HUES6 (cell line): ENCODE measurements around the gene RCC2.

ENCODE experiments used
- H3K27ac ChIP-seq: 2 replicates; pipeline ENCODE4 v1.7.0; 2013; ENCODE audit warnings: low read depth, mild to moderate bottlenecking, low read length, inconsistent platforms
- H3K27me3 ChIP-seq: 2 replicates; pipeline ENCODE4 v1.6.1; 2013; ENCODE audit warnings: low read length; ENCODE audit not compliant: control insufficient read depth, insufficient read depth
- H3K36me3 ChIP-seq: 2 replicates; pipeline ENCODE4 v1.6.1; 2013; ENCODE audit warnings: low read length; ENCODE audit not compliant: control insufficient read depth, insufficient read depth
- H3K4me1 ChIP-seq: 2 replicates; pipeline ENCODE4 v1.6.1; 2013; ENCODE audit warnings: low read length; ENCODE audit not compliant: control insufficient read depth, insufficient read depth
- H3K4me3 ChIP-seq: 2 replicates; pipeline ENCODE4 v1.5.1; 2013; ENCODE audit warnings: low read depth, low read length
- H3K9ac ChIP-seq: one replicate; pipeline ENCODE4 v1.6.1; 2013; ENCODE audit warnings: mild to moderate bottlenecking, low read length
- H3K9me3 ChIP-seq: 2 replicates; pipeline ENCODE4 v1.6.1; 2013; ENCODE audit warnings: low read depth, low read length; ENCODE audit not compliant: control insufficient read depth, insufficient read depth

Gene RCC2

GRCh38 chr1:17434016-17434415 lies 5.5 kb downstream of the RCC2 start:
- no peaks in the 10 kb centered on the region for H3K9me3 ChIP-seq
- peak overlapping the region; percentile 62 for H3K27ac ChIP-seq
- H3K36me3 ChIP-seq: peaks cover 68% of the 10 kb centered on the region
- H3K9ac ChIP-seq: peak overlapping the region; percentile 47
- peak overlapping the region; percentile 34 for H3K4me3 ChIP-seq
- H3K27me3 ChIP-seq: no peaks in the 10 kb centered on the region
- peaks cover 61% of the 10 kb centered on the region for H3K4me1 ChIP-seq

- Histone ChIP-seq H3K27ac (peak overlapping the region; percentile 62), H3K9ac (peak overlapping the region; percentile 47), H3K9me3 (no peaks in the 10 kb centered on the region), H3K4me1 (peaks cover 68% of the 10 kb centered on the region), H3K27me3 (no peaks in the 10 kb centered on the region), H3K4me3 (no peak overlapping the region), H3K36me3 (peaks cover 75% of the 10 kb centered on the region)
Measured at GRCh38 chr1:17433261-17433660, 6.2 kb downstream of the RCC2 start.

- H3K27me3 ChIP-seq: no peaks in the 10 kb centered on the region
- H3K4me1 ChIP-seq: peaks cover 76% of the 10 kb centered on the region
- 0 out of 2 replicates have a peak overlapping the region, but pooled peaks have one; percentile 2 for H3K27ac ChIP-seq
- peaks cover 84% of the 10 kb centered on the region for H3K36me3 ChIP-seq
- no peaks in the 10 kb centered on the region for H3K9me3 ChIP-seq
- no peak overlapping the region for H3K4me3 ChIP-seq
- H3K9ac ChIP-seq: no peak overlapping the region
Measured at GRCh38 chr1:17432412-17432811, 7.1 kb downstream of the RCC2 start.

GRCh38 chr1:17429183-17429582 lies 10.3 kb downstream of the RCC2 start:
- no peaks in the 10 kb centered on the region for H3K27me3 ChIP-seq
- H3K9ac ChIP-seq: no peak overlapping the region
- no peaks in the 10 kb centered on the region for H3K9me3 ChIP-seq
- H3K36me3 ChIP-seq: peaks cover 87% of the 10 kb centered on the region
- no peak overlapping the region for H3K4me3 ChIP-seq
- no peak overlapping the region for H3K27ac ChIP-seq
- peaks cover 50% of the 10 kb centered on the region for H3K4me1 ChIP-seq

DNA sequence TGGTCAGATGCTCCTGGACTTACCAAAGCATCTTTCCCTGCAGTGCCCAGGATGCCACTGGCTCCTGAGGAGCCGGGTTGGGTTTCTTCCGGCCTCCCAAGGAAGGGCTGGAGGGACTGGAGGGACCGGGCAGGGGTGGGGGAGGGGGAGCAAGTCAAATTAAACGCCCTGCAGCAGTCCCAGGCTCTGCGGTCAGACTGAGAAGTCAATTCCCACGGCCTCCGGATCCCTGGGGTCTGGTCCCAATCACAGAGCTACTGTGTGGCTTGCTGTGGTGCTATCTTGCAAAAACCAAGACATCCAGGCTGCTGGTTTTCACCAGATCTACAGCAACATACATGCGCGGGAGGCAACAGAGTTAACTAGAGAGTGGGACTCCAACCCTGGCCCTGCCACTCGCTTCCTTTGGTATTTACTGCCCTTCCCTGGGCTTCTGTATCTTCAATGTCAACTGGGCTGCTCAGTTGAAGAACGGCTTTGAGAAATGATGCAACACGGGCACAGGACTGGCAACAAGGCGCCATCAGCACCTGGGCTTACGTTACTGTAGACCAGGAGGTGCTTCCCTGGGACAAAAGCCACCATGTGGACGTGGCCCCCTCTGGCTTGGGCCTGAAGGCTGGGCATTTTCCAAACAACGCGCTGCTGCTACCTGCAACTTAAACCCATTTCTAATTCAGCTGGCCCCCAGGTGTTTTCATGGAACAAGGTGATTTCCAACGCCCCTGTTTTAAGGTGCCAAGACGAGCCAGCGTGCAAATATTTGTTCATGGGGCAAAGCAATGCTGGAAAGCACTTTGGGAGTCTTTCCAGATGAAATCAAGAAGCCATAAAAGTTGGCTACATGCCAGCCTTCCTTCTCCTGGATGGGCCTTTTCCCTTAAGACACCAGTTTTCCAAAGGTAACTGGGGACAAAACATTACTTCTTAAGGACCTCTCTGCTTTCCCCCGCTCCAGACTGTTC lies 11.5 kb downstream of the RCC2 start:
- Histone ChIP-seq H3K4me1 (peaks cover 40% of the 10 kb centered on the region), H3K27ac (peak overlapping the region; percentile 5; the same call in 1 of the 2 replicates), H3K9ac (no peak overlapping the region), H3K27me3 (no peaks in the 10 kb centered on the region), H3K9me3 (no peaks in the 10 kb centered on the region), H3K4me3 (no peak overlapping the region), H3K36me3 (peaks cover 87% of the 10 kb centered on the region)

- H3K9ac ChIP-seq: no peak overlapping the region
- no peak overlapping the region for H3K27ac ChIP-seq
- no peaks in the 10 kb centered on the region for H3K27me3 ChIP-seq
- H3K4me1 ChIP-seq: peaks cover 27% of the 10 kb centered on the region
- H3K9me3 ChIP-seq: no peaks in the 10 kb centered on the region
- no peak overlapping the region for H3K4me3 ChIP-seq
- H3K36me3 ChIP-seq: peaks cover 91% of the 10 kb centered on the region
Measured at GRCh38 chr1:17425806-17426600, 13.5 kb downstream of the RCC2 start.

DNA sequence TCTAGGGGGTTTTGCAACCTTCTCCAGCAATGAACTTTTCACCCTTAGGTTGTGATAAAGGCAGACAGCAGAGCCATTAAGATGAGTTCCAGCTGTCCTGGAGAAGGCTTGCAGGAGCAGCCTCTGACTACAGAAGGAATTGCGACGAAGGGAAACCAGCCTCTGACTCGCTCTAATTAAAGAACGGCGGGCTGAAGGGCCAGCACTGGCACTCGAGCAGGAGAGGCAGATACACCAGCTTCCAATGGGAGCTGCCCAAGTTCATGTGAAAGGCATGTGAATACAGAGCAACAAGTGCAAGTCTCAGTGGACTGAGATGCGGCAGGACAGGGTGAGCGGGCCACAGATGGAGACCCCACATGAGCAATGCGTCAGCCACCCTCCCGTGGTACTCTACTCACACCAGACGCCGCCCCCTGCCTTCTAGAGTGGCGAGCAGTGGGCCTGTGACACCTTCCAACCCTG lies 15.7 kb downstream of the RCC2 start:
- H3K4me1 ChIP-seq: peaks cover 13% of the 10 kb centered on the region; the same call in 1 of the 2 replicates
- peaks cover 97% of the 10 kb centered on the region for H3K36me3 ChIP-seq
- no peaks in the 10 kb centered on the region for H3K27me3 ChIP-seq
- no peaks in the 10 kb centered on the region for H3K9me3 ChIP-seq
- no peak overlapping the region for H3K9ac ChIP-seq
- H3K4me3 ChIP-seq: no peak overlapping the region
- no peak overlapping the region for H3K27ac ChIP-seq

- Histone ChIP-seq H3K4me1 (peaks cover 1% of the 10 kb centered on the region; the same call in 1 of the 2 replicates), H3K9me3 (no peaks in the 10 kb centered on the region), H3K27me3 (no peaks in the 10 kb centered on the region), H3K36me3 (peaks cover 97% of the 10 kb centered on the region), H3K4me3 (no peak overlapping the region), H3K27ac (no peak overlapping the region), H3K9ac (no peak overlapping the region)
Measured at GRCh38 chr1:17422461-17422860, 17.0 kb downstream of the RCC2 start.

DNA sequence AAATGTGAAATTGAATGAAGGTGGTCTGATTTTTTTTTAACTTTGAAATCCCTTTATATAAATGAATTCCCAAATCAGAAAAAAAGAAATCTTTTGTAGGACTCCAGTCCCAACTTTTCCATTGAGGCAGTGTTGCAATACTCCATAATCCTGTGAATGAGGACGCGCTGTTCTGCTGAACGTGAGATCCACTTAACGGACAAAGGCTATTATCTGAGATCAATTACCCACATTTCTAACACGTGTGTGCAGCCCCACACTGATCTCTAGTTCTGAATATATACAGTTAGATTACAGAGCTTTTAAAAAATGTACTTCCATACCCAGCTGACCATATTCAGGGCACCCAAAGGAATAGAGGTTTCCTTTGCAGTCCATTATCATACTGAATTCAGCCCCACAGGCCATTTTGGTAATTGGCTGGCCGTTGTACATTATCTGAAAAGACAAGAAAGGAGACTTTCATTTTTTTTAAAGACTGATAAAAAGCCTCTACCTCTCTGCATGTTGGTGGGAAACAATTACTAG lies 19.0 kb downstream of the RCC2 start:
- no peak overlapping the region for H3K9ac ChIP-seq
- no peak overlapping the region for H3K27ac ChIP-seq
- peaks cover 96% of the 10 kb centered on the region for H3K36me3 ChIP-seq
- H3K9me3 ChIP-seq: no peaks in the 10 kb centered on the region
- H3K27me3 ChIP-seq: no peaks in the 10 kb centered on the region
- H3K4me1 ChIP-seq: no peaks in the 10 kb centered on the region
- H3K4me3 ChIP-seq: no peak overlapping the region

GRCh38 chr1:17419626-17420328 lies 19.7 kb downstream of the RCC2 start:
- H3K27ac ChIP-seq: no peak overlapping the region
- H3K4me1 ChIP-seq: no peaks in the 10 kb centered on the region
- no peaks in the 10 kb centered on the region for H3K27me3 ChIP-seq
- H3K9me3 ChIP-seq: no peaks in the 10 kb centered on the region
- H3K36me3 ChIP-seq: peaks cover 96% of the 10 kb centered on the region
- no peak overlapping the region for H3K4me3 ChIP-seq
- H3K9ac ChIP-seq: no peak overlapping the region
